HEK293 (cell line): Measurements from ENCODE around the gene CD300E.

Source experiments
- GLIS1 ChIP-seq: fragments of 450-650 bp; formaldehyde crosslinking; IDR thresholded peaks from 2 replicates; pipeline ENCODE4 v1.5.1; 2016; ENCODE audit warnings: missing biosample characterization, missing genetic modification characterization
- GLIS2 ChIP-seq: fragments of 450-650 bp; formaldehyde crosslinking; IDR thresholded peaks from 2 replicates; pipeline ENCODE4 v1.5.1; 2016; ENCODE audit warnings: missing biosample characterization, missing genetic modification characterization
- HOXD13 ChIP-seq: sonication (generic); formaldehyde crosslinking; IDR thresholded peaks from 2 replicates; pipeline ENCODE4 v1.8.0; 2022; ENCODE audit warnings: missing genetic modification reagents, borderline replicate concordance
- KLF7 ChIP-seq: fragments of 450-650 bp; formaldehyde crosslinking; IDR thresholded peaks from 2 replicates; pipeline ENCODE4 v1.5.1; 2016; ENCODE audit warnings: missing biosample characterization, missing genetic modification characterization, borderline replicate concordance
- KLF8 ChIP-seq: fragments of 450-650 bp; formaldehyde crosslinking; IDR thresholded peaks from 2 replicates; pipeline ENCODE4 v1.5.1; 2016; ENCODE audit warnings: missing biosample characterization, missing genetic modification characterization
- OVOL3 ChIP-seq: fragments of 450-650 bp; formaldehyde crosslinking; IDR thresholded peaks from 2 replicates; pipeline ENCODE4 v1.5.1; 2016; ENCODE audit warnings: missing biosample characterization, missing genetic modification characterization
- REPIN1 ChIP-seq: fragments of 450-650 bp; formaldehyde crosslinking; IDR thresholded peaks from 2 replicates; pipeline ENCODE4 v1.5.1; 2017; ENCODE audit warnings: missing biosample characterization, missing genetic modification characterization, low read depth
- SALL2 ChIP-seq: fragments of 450-650 bp; formaldehyde crosslinking; IDR thresholded peaks from 2 replicates; pipeline ENCODE4 v1.5.0; 2017; ENCODE audit warnings: missing biosample characterization, mild to moderate bottlenecking, missing genetic modification characterization, borderline replicate concordance
- SETDB1 ChIP-seq: IDR thresholded peaks from one replicate; pipeline ENCODE4 v1.6.1; 2017; ENCODE audit warnings: mild to moderate bottlenecking, low read length, moderate library complexity, mixed read lengths; ENCODE audit not compliant: insufficient read length
- SP3 ChIP-seq: fragments of 450-650 bp; formaldehyde crosslinking; IDR thresholded peaks from 2 replicates; pipeline ENCODE4 v1.5.1; 2016; ENCODE audit warnings: missing biosample characterization, missing genetic modification characterization
- ZBTB21 ChIP-seq: fragments of 450-650 bp; formaldehyde crosslinking; IDR thresholded peaks from 2 replicates; pipeline ENCODE4 v1.5.1; 2017; ENCODE audit warnings: missing biosample characterization, missing genetic modification characterization
- ZBTB7A ChIP-seq: fragments of 450-650 bp; formaldehyde crosslinking; IDR thresholded peaks from 2 replicates; pipeline ENCODE4 v1.5.1; 2016; ENCODE audit warnings: low read depth, missing biosample characterization, missing genetic modification characterization
- ZFP41 ChIP-seq: fragments of 450-650 bp; formaldehyde crosslinking; IDR thresholded peaks from 2 replicates; pipeline ENCODE4 v1.5.1; 2016; ENCODE audit warnings: missing biosample characterization, missing genetic modification characterization, borderline replicate concordance
- ZNF114 ChIP-seq: fragments of 450-650 bp; formaldehyde crosslinking; IDR thresholded peaks from 2 replicates; pipeline ENCODE4 v1.5.0; 2017; ENCODE audit warnings: missing biosample characterization, missing genetic modification characterization
- ZNF157 ChIP-seq: fragments of 450-650 bp; formaldehyde crosslinking; IDR thresholded peaks from 2 replicates; pipeline ENCODE4 v1.5.1; 2016; ENCODE audit warnings: missing biosample characterization, missing genetic modification characterization
- ZNF175 ChIP-seq: fragments of 450-650 bp; formaldehyde crosslinking; IDR thresholded peaks from 2 replicates; pipeline ENCODE4 v1.5.1; 2016; ENCODE audit warnings: missing biosample characterization, missing genetic modification characterization
- ZNF223 ChIP-seq: fragments of 450-650 bp; formaldehyde crosslinking; IDR thresholded peaks from 2 replicates; pipeline ENCODE4 v1.5.1; 2016; ENCODE audit warnings: missing biosample characterization, missing genetic modification characterization
- ZNF391 ChIP-seq: fragments of 450-650 bp; formaldehyde crosslinking; IDR thresholded peaks from 2 replicates; pipeline ENCODE4 v1.5.1; 2016; ENCODE audit warnings: low read depth, missing biosample characterization, missing genetic modification characterization, borderline replicate concordance
- ZNF48 ChIP-seq: fragments of 450-650 bp; formaldehyde crosslinking; IDR thresholded peaks from 2 replicates; pipeline ENCODE4 v1.5.1; 2016; ENCODE audit warnings: missing biosample characterization, missing genetic modification characterization
- ZNF555 ChIP-seq: fragments of 450-650 bp; formaldehyde crosslinking; conservative IDR thresholded peaks from 2 replicates; pipeline ENCODE4 v1.5.1; 2017; ENCODE audit warnings: missing biosample characterization, mild to moderate bottlenecking, missing genetic modification characterization, inconsistent platforms
- ZNF596 ChIP-seq: fragments of 450-650 bp; IDR thresholded peaks from 2 replicates; pipeline ENCODE4 v1.5.0; 2018; ENCODE audit warnings: missing biosample characterization, mild to moderate bottlenecking, missing genetic modification characterization, moderate library complexity
- ZNF629 ChIP-seq: fragments of 450-650 bp; formaldehyde crosslinking; IDR thresholded peaks from 2 replicates; pipeline ENCODE4 v1.5.1; 2017; ENCODE audit warnings: missing biosample characterization, missing genetic modification characterization
- TF ChIP-seq, protein P1 (sequence below): fragments of 450-650 bp; formaldehyde crosslinking; IDR thresholded peaks from 2 replicates; pipeline ENCODE4 v1.5.1; 2016; ENCODE audit warnings: missing biosample characterization, missing genetic modification characterization, borderline replicate concordance
- TF ChIP-seq, protein P2 (sequence below): fragments of 450-650 bp; formaldehyde crosslinking; IDR thresholded peaks from 2 replicates; pipeline ENCODE4 v1.5.1; 2016; ENCODE audit warnings: missing biosample characterization, missing genetic modification characterization
- TF ChIP-seq, protein P3 (sequence below): fragments of 450-650 bp; formaldehyde crosslinking; IDR thresholded peaks from 2 replicates; pipeline ENCODE4 v1.5.1; 2016; ENCODE audit warnings: missing biosample characterization, missing genetic modification characterization
- TF ChIP-seq, protein P4 (sequence below): fragments of 450-650 bp; formaldehyde crosslinking; IDR thresholded peaks from 2 replicates; pipeline ENCODE4 v1.5.1; 2016; ENCODE audit warnings: missing biosample characterization, missing genetic modification characterization
- TF ChIP-seq, protein P5 (sequence below): fragments of 450-650 bp; formaldehyde crosslinking; IDR thresholded peaks from 2 replicates; pipeline ENCODE4 v1.5.1; 2017; ENCODE audit warnings: missing biosample characterization, mild to moderate bottlenecking, missing genetic modification characterization, moderate library complexity
- TF ChIP-seq, protein P6 (sequence below): fragments of 450-650 bp; formaldehyde crosslinking; IDR thresholded peaks from 2 replicates; pipeline ENCODE4 v1.5.1; 2016; ENCODE audit warnings: missing biosample characterization, missing genetic modification characterization

Gene CD300E

DNA sequence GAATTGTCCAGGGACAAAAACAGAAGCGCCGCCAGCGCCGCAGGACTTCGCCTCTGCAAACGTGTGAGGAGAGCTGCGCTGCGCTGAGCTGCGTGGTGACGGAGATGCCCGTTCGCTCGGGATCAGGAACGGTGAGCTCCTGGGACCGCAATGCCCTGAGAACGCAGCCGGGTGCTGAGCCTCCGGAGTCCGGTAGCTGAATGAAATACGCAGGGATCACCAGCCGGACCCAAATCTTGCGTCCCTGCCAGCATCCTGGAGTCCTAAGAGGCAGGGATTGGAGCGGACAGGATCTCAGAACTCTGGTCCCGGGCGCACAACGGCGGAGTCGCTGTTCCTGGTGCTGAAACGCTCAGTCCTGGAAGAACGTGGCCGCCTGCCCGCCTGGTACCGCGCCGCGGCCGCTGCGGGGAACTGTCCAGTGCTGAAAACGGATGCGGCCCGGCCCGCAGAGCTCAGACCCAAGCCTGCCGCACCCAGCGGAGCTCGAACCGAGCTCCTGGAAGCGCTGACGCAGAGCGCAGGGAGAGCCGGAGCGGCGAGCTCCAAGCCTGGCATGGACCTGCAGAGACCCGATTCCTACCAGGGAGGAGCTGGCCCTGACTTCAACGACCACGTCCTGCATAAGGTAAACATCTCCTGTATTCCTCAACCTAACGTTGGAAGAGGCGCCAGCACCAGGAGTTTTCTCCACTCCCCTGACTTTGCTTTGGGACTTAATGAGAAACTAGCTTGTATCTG, 47.7 kb upstream of the CD300E start (continued):
- TF ChIP-seq ZNF48 (tag by site-specific recombination) (no peak), GLIS2 (tag by site-specific recombination) (peak; percentile 20; the same call in 1 of the 2 replicates), ZNF391 (peak; percentile 65; the same call in 1 of the 2 replicates), GLIS1 (tag by site-specific recombination) (peak; percentile 17; the same call in 1 of the 2 replicates), OVOL3 (no peak), KLF7 (tag by site-specific recombination) (no peak), HOXD13 (CRISPR knock-in tag) (peak; percentile 92), ZNF629 (tag by site-specific recombination) (0 out of 2 replicates have a peak, but pooled peaks have one; percentile 40), SP3 (tag by site-specific recombination) (no peak), SALL2 (tag by site-specific recombination) (no peak), SETDB1 (no peak), ZNF596 (tag by site-specific recombination) (no peak), ZFP41 (tag by site-specific recombination) (no peak), ZBTB21 (tag by site-specific recombination) (no peak), ZNF555 (tag by site-specific recombination) (no peak), ZNF175 (tag by site-specific recombination) (no peak), REPIN1 (tag by site-specific recombination) (no peak), ZNF114 (tag by site-specific recombination) (no peak), KLF8 (tag by site-specific recombination) (0 out of 2 replicates have a peak, but pooled peaks have one; percentile 22), ZNF157 (tag by site-specific recombination) (no peak), ZBTB7A (no peak), ZNF223 (tag by site-specific recombination) (no peak)
- TF ChIP-seq, protein P1, sequence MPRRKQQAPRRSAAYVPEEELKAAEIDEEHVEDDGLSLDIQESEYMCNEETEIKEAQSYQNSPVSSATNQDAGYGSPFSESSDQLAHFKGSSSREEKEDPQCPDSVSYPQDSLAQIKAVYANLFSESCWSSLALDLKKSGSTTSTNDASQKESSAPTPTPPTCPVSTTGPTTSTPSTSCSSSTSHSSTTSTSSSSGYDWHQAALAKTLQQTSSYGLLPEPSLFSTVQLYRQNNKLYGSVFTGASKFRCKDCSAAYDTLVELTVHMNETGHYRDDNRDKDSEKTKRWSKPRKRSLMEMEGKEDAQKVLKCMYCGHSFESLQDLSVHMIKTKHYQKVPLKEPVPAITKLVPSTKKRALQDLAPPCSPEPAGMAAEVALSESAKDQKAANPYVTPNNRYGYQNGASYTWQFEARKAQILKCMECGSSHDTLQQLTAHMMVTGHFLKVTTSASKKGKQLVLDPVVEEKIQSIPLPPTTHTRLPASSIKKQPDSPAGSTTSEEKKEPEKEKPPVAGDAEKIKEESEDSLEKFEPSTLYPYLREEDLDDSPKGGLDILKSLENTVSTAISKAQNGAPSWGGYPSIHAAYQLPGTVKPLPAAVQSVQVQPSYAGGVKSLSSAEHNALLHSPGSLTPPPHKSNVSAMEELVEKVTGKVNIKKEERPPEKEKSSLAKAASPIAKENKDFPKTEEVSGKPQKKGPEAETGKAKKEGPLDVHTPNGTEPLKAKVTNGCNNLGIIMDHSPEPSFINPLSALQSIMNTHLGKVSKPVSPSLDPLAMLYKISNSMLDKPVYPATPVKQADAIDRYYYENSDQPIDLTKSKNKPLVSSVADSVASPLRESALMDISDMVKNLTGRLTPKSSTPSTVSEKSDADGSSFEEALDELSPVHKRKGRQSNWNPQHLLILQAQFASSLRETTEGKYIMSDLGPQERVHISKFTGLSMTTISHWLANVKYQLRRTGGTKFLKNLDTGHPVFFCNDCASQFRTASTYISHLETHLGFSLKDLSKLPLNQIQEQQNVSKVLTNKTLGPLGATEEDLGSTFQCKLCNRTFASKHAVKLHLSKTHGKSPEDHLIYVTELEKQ (tag by site-specific recombination) = peak; percentile 26; the same call in 1 of the 2 replicates
- TF ChIP-seq, protein P2, sequence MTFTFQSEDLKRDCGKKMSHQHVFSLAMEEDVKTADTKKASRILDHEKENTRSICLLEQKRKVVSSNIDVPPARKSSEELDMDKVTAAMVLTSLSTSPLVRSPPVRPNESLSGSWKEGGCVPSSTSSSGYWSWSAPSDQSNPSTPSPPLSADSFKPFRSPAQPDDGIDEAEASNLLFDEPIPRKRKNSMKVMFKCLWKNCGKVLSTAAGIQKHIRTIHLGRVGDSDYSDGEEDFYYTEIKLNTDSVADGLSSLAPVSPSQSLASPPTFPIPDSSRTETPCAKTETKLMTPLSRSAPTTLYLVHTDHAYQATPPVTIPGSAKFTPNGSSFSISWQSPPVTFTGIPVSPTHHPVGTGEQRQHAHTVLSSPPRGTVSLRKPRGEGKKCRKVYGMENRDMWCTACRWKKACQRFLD (tag by site-specific recombination) = no peak
- TF ChIP-seq, protein P3, sequence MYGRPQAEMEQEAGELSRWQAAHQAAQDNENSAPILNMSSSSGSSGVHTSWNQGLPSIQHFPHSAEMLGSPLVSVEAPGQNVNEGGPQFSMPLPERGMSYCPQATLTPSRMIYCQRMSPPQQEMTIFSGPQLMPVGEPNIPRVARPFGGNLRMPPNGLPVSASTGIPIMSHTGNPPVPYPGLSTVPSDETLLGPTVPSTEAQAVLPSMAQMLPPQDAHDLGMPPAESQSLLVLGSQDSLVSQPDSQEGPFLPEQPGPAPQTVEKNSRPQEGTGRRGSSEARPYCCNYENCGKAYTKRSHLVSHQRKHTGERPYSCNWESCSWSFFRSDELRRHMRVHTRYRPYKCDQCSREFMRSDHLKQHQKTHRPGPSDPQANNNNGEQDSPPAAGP = peak; percentile 83
- TF ChIP-seq, protein P4, sequence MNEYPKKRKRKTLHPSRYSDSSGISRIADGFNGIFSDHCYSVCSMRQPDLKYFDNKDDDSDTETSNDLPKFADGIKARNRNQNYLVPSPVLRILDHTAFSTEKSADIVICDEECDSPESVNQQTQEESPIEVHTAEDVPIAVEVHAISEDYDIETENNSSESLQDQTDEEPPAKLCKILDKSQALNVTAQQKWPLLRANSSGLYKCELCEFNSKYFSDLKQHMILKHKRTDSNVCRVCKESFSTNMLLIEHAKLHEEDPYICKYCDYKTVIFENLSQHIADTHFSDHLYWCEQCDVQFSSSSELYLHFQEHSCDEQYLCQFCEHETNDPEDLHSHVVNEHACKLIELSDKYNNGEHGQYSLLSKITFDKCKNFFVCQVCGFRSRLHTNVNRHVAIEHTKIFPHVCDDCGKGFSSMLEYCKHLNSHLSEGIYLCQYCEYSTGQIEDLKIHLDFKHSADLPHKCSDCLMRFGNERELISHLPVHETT (tag by site-specific recombination) = no peak
- TF ChIP-seq, protein P5, sequence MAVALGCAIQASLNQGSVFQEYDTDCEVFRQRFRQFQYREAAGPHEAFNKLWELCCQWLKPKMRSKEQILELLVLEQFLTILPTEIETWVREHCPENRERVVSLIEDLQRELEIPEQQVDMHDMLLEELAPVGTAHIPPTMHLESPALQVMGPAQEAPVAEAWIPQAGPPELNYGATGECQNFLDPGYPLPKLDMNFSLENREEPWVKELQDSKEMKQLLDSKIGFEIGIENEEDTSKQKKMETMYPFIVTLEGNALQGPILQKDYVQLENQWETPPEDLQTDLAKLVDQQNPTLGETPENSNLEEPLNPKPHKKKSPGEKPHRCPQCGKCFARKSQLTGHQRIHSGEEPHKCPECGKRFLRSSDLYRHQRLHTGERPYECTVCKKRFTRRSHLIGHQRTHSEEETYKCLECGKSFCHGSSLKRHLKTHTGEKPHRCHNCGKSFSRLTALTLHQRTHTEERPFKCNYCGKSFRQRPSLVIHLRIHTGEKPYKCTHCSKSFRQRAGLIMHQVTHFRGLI (tag by site-specific recombination) = no peak
- TF ChIP-seq, protein P6, sequence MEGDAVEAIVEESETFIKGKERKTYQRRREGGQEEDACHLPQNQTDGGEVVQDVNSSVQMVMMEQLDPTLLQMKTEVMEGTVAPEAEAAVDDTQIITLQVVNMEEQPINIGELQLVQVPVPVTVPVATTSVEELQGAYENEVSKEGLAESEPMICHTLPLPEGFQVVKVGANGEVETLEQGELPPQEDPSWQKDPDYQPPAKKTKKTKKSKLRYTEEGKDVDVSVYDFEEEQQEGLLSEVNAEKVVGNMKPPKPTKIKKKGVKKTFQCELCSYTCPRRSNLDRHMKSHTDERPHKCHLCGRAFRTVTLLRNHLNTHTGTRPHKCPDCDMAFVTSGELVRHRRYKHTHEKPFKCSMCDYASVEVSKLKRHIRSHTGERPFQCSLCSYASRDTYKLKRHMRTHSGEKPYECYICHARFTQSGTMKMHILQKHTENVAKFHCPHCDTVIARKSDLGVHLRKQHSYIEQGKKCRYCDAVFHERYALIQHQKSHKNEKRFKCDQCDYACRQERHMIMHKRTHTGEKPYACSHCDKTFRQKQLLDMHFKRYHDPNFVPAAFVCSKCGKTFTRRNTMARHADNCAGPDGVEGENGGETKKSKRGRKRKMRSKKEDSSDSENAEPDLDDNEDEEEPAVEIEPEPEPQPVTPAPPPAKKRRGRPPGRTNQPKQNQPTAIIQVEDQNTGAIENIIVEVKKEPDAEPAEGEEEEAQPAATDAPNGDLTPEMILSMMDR = no peak
